CD14-positive monocyte (primary cell): ENCODE measurements around the gene CTNNA3. TPM values are rescaled to one million over a fixed set of nuclear protein-coding genes. Genes with fewer than 3 reads are reported as not detected.

Source experiments
- DNase-seq, 3 donors: peaks; one replicate each; pipeline ENCODE4 v3.0.0-alpha.2; 2011 to 2022
- H2AFZ ChIP-seq: 2 replicates; pipeline ENCODE4 v1.6.0; 2012; ENCODE audit warnings: mild to moderate bottlenecking, low read depth, low read length, inconsistent platforms; ENCODE audit not compliant: insufficient read depth, poor library complexity, severe bottlenecking
- H3K27ac ChIP-seq, 2 donors: 1 replicate in 1 of 2; 2 replicates in 1 of 2; pipeline ENCODE4 v1.5.1; 2012 to 2013; ENCODE audit warnings: low read length in 2 of 2, control low read depth in 1 of 2, inconsistent platforms in 1 of 2, low read depth in 1 of 2, mild to moderate bottlenecking in 1 of 2
- H3K27me3 ChIP-seq, 2 donors: one replicate each; pipeline versions ENCODE4 v1.6.0 to v1.6.1; 2011 to 2013; ENCODE audit warnings: low read length in 2 of 2; ENCODE audit not compliant: control insufficient read depth in 2 of 2, insufficient read depth in 2 of 2
- H3K36me3 ChIP-seq, 2 donors: replicated peaks in 1 of 2; 1 replicate in 1 of 2; 2 replicates in 1 of 2; pipeline versions ENCODE4 v1.5.1 to v1.6.1; 2012 to 2013; ENCODE audit warnings: low read length in 2 of 2, control low read depth in 1 of 2, inconsistent platforms in 1 of 2, mild to moderate bottlenecking in 1 of 2; ENCODE audit not compliant: insufficient read depth in 2 of 2, control insufficient read depth in 1 of 2
- H3K4me1 ChIP-seq, 2 donors: 1 replicate in 1 of 2; 2 replicates in 1 of 2; pipeline versions ENCODE4 v1.5.1 to v1.6.1; 2012 to 2013; ENCODE audit warnings: low read length in 2 of 2, control low read depth in 1 of 2, inconsistent platforms in 1 of 2, mild to moderate bottlenecking in 1 of 2, moderate library complexity in 1 of 2; ENCODE audit not compliant: insufficient read depth in 2 of 2, control insufficient read depth in 1 of 2
- H3K4me2 ChIP-seq: replicated peaks from 2 replicates; pipeline ENCODE3; 2012; ENCODE audit warnings: low read length, moderate library complexity, mild to moderate bottlenecking; ENCODE audit not compliant: poor library complexity, severe bottlenecking; ENCODE audit errors: extremely low read depth
- H3K4me3 ChIP-seq, 3 experiments: fragments of 200-600 bp in 1 of 3; sonication (generic) in 1 of 3; replicated peaks in 1 of 3; 1 replicate in 2 of 3; 2 replicates in 1 of 3; pipeline ENCODE4 v1.5.1; 2011 to 2013; ENCODE audit warnings: low read length in 3 of 3, mild to moderate bottlenecking in 3 of 3, control low read depth in 2 of 3, low read depth in 2 of 3, inconsistent platforms in 1 of 3, moderate library complexity in 1 of 3
- H3K79me2 ChIP-seq: 2 replicates; pipeline ENCODE4 v1.6.0; 2012; ENCODE audit warnings: mild to moderate bottlenecking, control low read depth, inconsistent platforms, low read length, moderate library complexity; ENCODE audit not compliant: insufficient read depth
- H3K9ac ChIP-seq: 2 replicates; pipeline ENCODE4 v1.6.0; 2017; ENCODE audit warnings: low read length, mild to moderate bottlenecking; ENCODE audit not compliant: insufficient read depth, poor library complexity, severe bottlenecking
- H3K9me3 ChIP-seq, 2 donors: replicated peaks in 1 of 2; 1 replicate in 1 of 2; 2 replicates in 1 of 2; pipeline versions ENCODE4 v1.5.1 to v1.6.1; 2012 to 2013; ENCODE audit warnings: low read length in 2 of 2, control low read depth in 1 of 2; ENCODE audit not compliant: control insufficient read depth in 1 of 2, insufficient read depth in 1 of 2
- H4K20me1 ChIP-seq: 2 replicates; pipeline ENCODE4 v1.6.0; 2012; ENCODE audit warnings: mild to moderate bottlenecking, low read length, control low read depth, moderate library complexity; ENCODE audit not compliant: insufficient read depth
- H3K27ac Mint-ChIP-seq, 7 donors: one replicate each; pipeline ENCODE4 v1.8.0; 2020; ENCODE audit warnings: mild to moderate bottlenecking in 7 of 7, mixed read lengths in 7 of 7, moderate library complexity in 6 of 7, inconsistent platforms in 2 of 7
- H3K27me3 Mint-ChIP-seq, 3 donors: one replicate each; pipeline ENCODE4 v1.8.0; 2021 to 2022; ENCODE audit warnings: low read depth in 3 of 3, mild to moderate bottlenecking in 3 of 3, mixed read lengths in 3 of 3, moderate library complexity in 3 of 3, inconsistent platforms in 1 of 3
- H3K36me3 Mint-ChIP-seq, 2 donors: one replicate each; pipeline ENCODE4 v1.8.0; 2020; ENCODE audit warnings: mixed read lengths in 2 of 2, inconsistent platforms in 1 of 2, mild to moderate bottlenecking in 1 of 2
- H3K4me1 Mint-ChIP-seq: one replicate; pipeline ENCODE4 v1.8.0; 2020; ENCODE audit warnings: mild to moderate bottlenecking, mixed read lengths
- H3K4me3 Mint-ChIP-seq, 2 donors: one replicate each; pipeline ENCODE4 v1.8.0; 2020; ENCODE audit warnings: mild to moderate bottlenecking in 2 of 2, mixed read lengths in 2 of 2, moderate library complexity in 1 of 2
- H3K9me3 Mint-ChIP-seq, 7 donors: one replicate each; pipeline ENCODE4 v1.8.0; 2020 to 2022; ENCODE audit warnings: mixed read lengths in 7 of 7, mild to moderate bottlenecking in 6 of 7, moderate library complexity in 6 of 7, inconsistent platforms in 2 of 7
- CTCF ChIP-seq: fragments of 200-600 bp; IDR thresholded peaks from one replicate; pipeline ENCODE4 v1.8.0; 2022; ENCODE audit warnings: antibody characterized with exemption, mild to moderate bottlenecking
- WGBS: methylation state at CpG from one replicate; pipeline ENCODE4 v1.1.5; 2013; ENCODE audit warnings: missing lambda C conversion rate; ENCODE audit not compliant: insufficient coverage; 5-methylcytosine and 5-hydroxymethylcytosine counted together
- intact Hi-C, 2 donors: fragments of 100-400 bp; cut with micrococcal nuclease; formaldehyde crosslinking; loops; one replicate each; pipeline versions ENCODE4 v1.15.0 to v1.15.1; 2023
- polyA plus RNA-seq, 3 donors: library from polyadenylated mRNA; depleted of rRNA in 1 of 3; unstranded in 2 of 3; stranded (reverse) in 1 of 3; fragments of 300-500 nt in 2 of 3; fragments of >200 nt in 1 of 3; fragmentation: Illumina TruSeq in 2 of 3; gene quantifications; 1 replicate in 2 of 3; 2 replicates in 1 of 3; pipeline ENCODE4 v1.2.3, GENCODE V29; 2012 to 2021

CTNNA3 gene
- polyA plus RNA-seq, 3 donors = not detected

GRCh38 chr10:66463611-66464010 is 1232.4 kb downstream of the CTNNA3 start:
- Mint-ChIP-seq H3K9me3 (peaks cover 2 to 6% (median 3%) of the 10 kb centered on the region in 7 donors), H3K27me3 (no peaks in the 10 kb centered on the region), H3K4me3 (no peak overlapping the region), H3K27ac (no peak overlapping the region), H3K36me3 (no peaks in the 10 kb centered on the region), H3K4me1 (no peaks in the 10 kb centered on the region)
- DNase-seq = no peak
- Histone ChIP-seq H3K4me3 (no peak overlapping the region), H4K20me1 (no peaks in the 10 kb centered on the region), H3K4me2 (no peak overlapping the region), H3K79me2 (no peaks in the 10 kb centered on the region), H2AFZ (no peak overlapping the region), H3K36me3 (no peaks in the 10 kb centered on the region), H3K4me1 (no peaks in the 10 kb centered on the region), H3K27me3 (no peaks in the 10 kb centered on the region), H3K27ac (no peak overlapping the region), H3K9ac (no peak overlapping the region), H3K9me3 (no peaks in the 10 kb centered on the region)
- no CpG with 5 or more reads among the region's 3 CpGs for WGBS
- intact Hi-C loops = no loop called here
- no peak for TF ChIP-seq CTCF

DNA sequence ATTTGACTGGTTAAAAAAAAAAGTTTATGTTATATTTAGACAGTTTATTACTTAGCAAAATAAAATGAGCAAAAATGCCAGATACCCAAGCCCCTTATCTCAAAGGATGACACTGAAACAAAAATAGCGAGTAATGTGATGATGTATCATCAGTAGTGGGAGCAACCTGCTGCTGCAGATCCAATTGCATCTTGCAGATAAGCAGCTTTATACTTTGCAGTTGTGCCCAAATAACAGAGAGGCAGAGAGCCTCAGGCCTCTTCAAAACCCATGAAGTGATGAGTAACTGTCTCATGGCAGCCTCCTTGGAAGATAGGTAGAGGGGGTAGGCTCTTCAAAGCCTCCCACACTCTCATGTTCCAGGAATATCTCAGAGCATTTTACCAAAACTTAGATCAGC is 1238.4 kb downstream of the CTNNA3 start:
- H3K27ac Mint-ChIP-seq = no peak overlapping the region
- WGBS = 100% methylated on average over 1 of the region's 1 CpG
- H3K4me3 ChIP-seq = no peak overlapping the region

More for the DNA sequence above, 1238.4 kb downstream of the CTNNA3 start:
- H3K4me1 ChIP-seq = no peaks in the 10 kb centered on the region
- Mint-ChIP-seq H3K9me3 (peaks cover 0 to 10% (median 2%) of the 10 kb centered on the region in 7 donors), H3K36me3 (no peaks in the 10 kb centered on the region), H3K4me3 (no peak overlapping the region), H3K27me3 (peaks cover 0 to 2% (median 0%) of the 10 kb centered on the region in 3 donors), H3K4me1 (no peaks in the 10 kb centered on the region)
- intact Hi-C loops = no loop called here
- no peaks in the 10 kb centered on the region for H3K27me3 ChIP-seq
- DNase-seq = no peak
- H4K20me1 ChIP-seq = no peaks in the 10 kb centered on the region
- no peak overlapping the region for H3K9ac ChIP-seq
- H3K27ac ChIP-seq = no peak overlapping the region
- TF ChIP-seq CTCF = no peak
- no peaks in the 10 kb centered on the region for H3K36me3 ChIP-seq
- H3K79me2 ChIP-seq = no peaks in the 10 kb centered on the region
- no peak overlapping the region for H2AFZ ChIP-seq
- H3K4me2 ChIP-seq = no peak overlapping the region
- H3K9me3 ChIP-seq = peaks cover 5 to 9% of the 10 kb centered on the region in 2 donors
